WTC11 (cell line): ENCODE results near the gene SMKR1.

Experiments used
- ELF4 ChIP-seq: sonication (generic); formaldehyde crosslinking; IDR thresholded peaks from 2 replicates; pipeline ENCODE4 v1.8.1; 2022; ENCODE audit warnings: low read depth, mild to moderate bottlenecking, moderate library complexity, missing genetic modification reagents
- FOXK1 ChIP-seq: sonication (generic); formaldehyde crosslinking; IDR thresholded peaks from 2 replicates; pipeline ENCODE4 v1.8.0; 2022; ENCODE audit warnings: mild to moderate bottlenecking, moderate library complexity, missing genetic modification reagents
- TF ChIP-seq, protein P1 (sequence below): sonication (generic); formaldehyde crosslinking; IDR thresholded peaks from 2 replicates; pipeline ENCODE4 v1.8.1; 2023; ENCODE audit warnings: mild to moderate bottlenecking, missing genetic modification reagents, moderate library complexity
- TF ChIP-seq, protein P2 (sequence below): fragments of 200-600 bp; IDR thresholded peaks from 2 replicates; pipeline ENCODE4 v1.8.0; 2022; ENCODE audit warnings: antibody characterized with exemption

DNA sequence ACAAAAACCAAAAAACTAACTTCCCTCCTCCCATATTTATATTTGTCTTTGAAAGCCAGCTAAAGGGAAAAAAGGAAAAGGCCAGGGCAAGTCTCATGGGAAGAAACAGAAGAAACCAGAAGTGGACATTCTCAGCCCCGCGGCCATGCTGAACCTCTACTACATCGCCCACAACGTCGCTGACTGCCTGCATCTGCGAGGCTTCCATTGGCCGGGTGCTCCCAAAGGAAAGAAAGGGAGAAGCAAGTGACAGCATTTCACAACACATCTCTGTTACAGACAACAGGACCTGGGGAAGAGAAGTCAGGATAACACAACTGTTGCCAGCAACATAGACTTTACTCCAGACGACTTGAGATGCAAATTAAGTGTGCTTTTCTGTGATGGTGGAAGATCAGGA lies 9.9 kb downstream of the SMKR1 start:
- TF ChIP-seq, protein P1, sequence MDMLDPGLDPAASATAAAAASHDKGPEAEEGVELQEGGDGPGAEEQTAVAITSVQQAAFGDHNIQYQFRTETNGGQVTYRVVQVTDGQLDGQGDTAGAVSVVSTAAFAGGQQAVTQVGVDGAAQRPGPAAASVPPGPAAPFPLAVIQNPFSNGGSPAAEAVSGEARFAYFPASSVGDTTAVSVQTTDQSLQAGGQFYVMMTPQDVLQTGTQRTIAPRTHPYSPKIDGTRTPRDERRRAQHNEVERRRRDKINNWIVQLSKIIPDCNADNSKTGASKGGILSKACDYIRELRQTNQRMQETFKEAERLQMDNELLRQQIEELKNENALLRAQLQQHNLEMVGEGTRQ: no peak
- TF ChIP-seq ELF4 (CRISPR knock-in tag) (no peak), FOXK1 (no peak)
- TF ChIP-seq, protein P2, sequence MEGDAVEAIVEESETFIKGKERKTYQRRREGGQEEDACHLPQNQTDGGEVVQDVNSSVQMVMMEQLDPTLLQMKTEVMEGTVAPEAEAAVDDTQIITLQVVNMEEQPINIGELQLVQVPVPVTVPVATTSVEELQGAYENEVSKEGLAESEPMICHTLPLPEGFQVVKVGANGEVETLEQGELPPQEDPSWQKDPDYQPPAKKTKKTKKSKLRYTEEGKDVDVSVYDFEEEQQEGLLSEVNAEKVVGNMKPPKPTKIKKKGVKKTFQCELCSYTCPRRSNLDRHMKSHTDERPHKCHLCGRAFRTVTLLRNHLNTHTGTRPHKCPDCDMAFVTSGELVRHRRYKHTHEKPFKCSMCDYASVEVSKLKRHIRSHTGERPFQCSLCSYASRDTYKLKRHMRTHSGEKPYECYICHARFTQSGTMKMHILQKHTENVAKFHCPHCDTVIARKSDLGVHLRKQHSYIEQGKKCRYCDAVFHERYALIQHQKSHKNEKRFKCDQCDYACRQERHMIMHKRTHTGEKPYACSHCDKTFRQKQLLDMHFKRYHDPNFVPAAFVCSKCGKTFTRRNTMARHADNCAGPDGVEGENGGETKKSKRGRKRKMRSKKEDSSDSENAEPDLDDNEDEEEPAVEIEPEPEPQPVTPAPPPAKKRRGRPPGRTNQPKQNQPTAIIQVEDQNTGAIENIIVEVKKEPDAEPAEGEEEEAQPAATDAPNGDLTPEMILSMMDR: no peak
